HepG2 (cell line): Measurements from ENCODE around the gene GRHPR. TPM values are rescaled to one million over a fixed set of nuclear protein-coding genes. Genes with fewer than 3 reads are reported as not detected.
A peak's percentile ranks its signal among the peaks of the same experiment; 100 is the strongest.

Source experiments
- ARNT2 ChIP-seq: sonication (generic); formaldehyde crosslinking; IDR thresholded peaks from 2 replicates; pipeline ENCODE4 v1.8.0; 2022; ENCODE audit warnings: mild to moderate bottlenecking, low read depth, missing genetic modification reagents, moderate library complexity
- ATF2 ChIP-seq: sonication (generic); formaldehyde crosslinking; IDR thresholded peaks from 2 replicates; pipeline ENCODE4 v1.4.0; 2020; ENCODE audit warnings: missing genetic modification reagents
- DR1 ChIP-seq: sonication (generic); formaldehyde crosslinking; IDR thresholded peaks from 2 replicates; pipeline ENCODE4 v1.8.0; 2021; ENCODE audit warnings: mild to moderate bottlenecking, missing genetic modification reagents, inconsistent platforms
- HMGXB4 ChIP-seq, 2 experiments: sonication (generic) in 1 of 2; formaldehyde crosslinking in 1 of 2; IDR thresholded peaks; 2 replicates each; pipeline versions ENCODE4 v1.4.0 to v1.6.1; 2018 to 2020; ENCODE audit warnings: missing genetic modification reagents in 2 of 2, borderline replicate concordance in 1 of 2, low read depth in 1 of 2, mild to moderate bottlenecking in 1 of 2, missing biosample characterization in 1 of 2
- KLF11 ChIP-seq: IDR thresholded peaks from 2 replicates; pipeline ENCODE4 v1.6.1; 2016; ENCODE audit warnings: missing compliant biosample characterization
- PHF8 ChIP-seq: sonication (generic); formaldehyde crosslinking; IDR thresholded peaks from 2 replicates; pipeline ENCODE4 v1.5.0; 2020; ENCODE audit warnings: missing genetic modification reagents
- SMC3 ChIP-seq: IDR thresholded peaks from 2 replicates; pipeline ENCODE4 v1.6.1; 2011; ENCODE audit warnings: low read length, improper control_type of control experiment
- TARDBP ChIP-seq: sonication (generic); formaldehyde crosslinking; IDR thresholded peaks from 2 replicates; pipeline ENCODE4 v1.8.0; 2022; ENCODE audit warnings: mild to moderate bottlenecking, missing genetic modification reagents
- ZBTB49 ChIP-seq: sonication (generic); formaldehyde crosslinking; IDR thresholded peaks from 2 replicates; pipeline ENCODE4 v1.4.0; 2020; ENCODE audit warnings: missing genetic modification reagents, borderline replicate concordance
- ZNF451 ChIP-seq: sonication (generic); formaldehyde crosslinking; IDR thresholded peaks from 2 replicates; pipeline ENCODE4 v1.5.0; 2020; ENCODE audit warnings: mild to moderate bottlenecking, missing genetic modification reagents
- ZNF556 ChIP-seq: sonication (generic); formaldehyde crosslinking; IDR thresholded peaks from 2 replicates; pipeline ENCODE4 v1.4.0; 2020; ENCODE audit warnings: mild to moderate bottlenecking, missing genetic modification reagents, borderline replicate concordance
- ZSCAN12 ChIP-seq: sonication (generic); formaldehyde crosslinking; IDR thresholded peaks from 2 replicates; pipeline ENCODE4 v1.9.0; 2021; ENCODE audit warnings: mild to moderate bottlenecking, missing genetic modification reagents
- ZSCAN21 ChIP-seq: sonication (generic); formaldehyde crosslinking; IDR thresholded peaks from 2 replicates; pipeline ENCODE4 v1.8.0; 2022; ENCODE audit warnings: mild to moderate bottlenecking, missing genetic modification reagents, moderate library complexity, borderline replicate concordance
- ZSCAN31 ChIP-seq: sonication (generic); formaldehyde crosslinking; IDR thresholded peaks from 2 replicates; pipeline ENCODE4 v1.5.0; 2020; ENCODE audit warnings: low read depth, mild to moderate bottlenecking, missing genetic modification reagents
- polyA plus RNA-seq, 8 experiments: library from polyadenylated mRNA; depleted of rRNA in 3 of 8; stranded (reverse) in 7 of 8; unstranded in 1 of 8; fragments of >200 nt; fragmentation: Illumina TruSeq in 4 of 8; extraction: Trizol in 4 of 8; gene quantifications; 2 replicates each; pipeline versions ENCODE4 v1.2.1 to v1.2.3, GENCODE V29; 2011 to 2016; ENCODE audit warnings: low read depth in 4 of 8, missing spikeins in 1 of 8, mixed read lengths in 1 of 8; ENCODE audit not compliant: insufficient read depth in 1 of 8
- total RNA-seq, 5 experiments: library from RNA; depleted of rRNA; stranded (reverse); fragments of >200 nt; fragmentation: Illumina TruSeq; extraction: Trizol; gene quantifications; 2 replicates each; pipeline ENCODE4 v1.2.3, GENCODE V29; 2016; ENCODE audit warnings: low read depth in 1 of 5
- TF ChIP-seq, protein P1 (sequence below): sonication (generic); formaldehyde crosslinking; conservative IDR thresholded peaks from 2 replicates; pipeline ENCODE4 v1.4.0; 2020; ENCODE audit warnings: mild to moderate bottlenecking, missing genetic modification reagents, moderate library complexity
- TF ChIP-seq, protein P2 (sequence below): sonication (generic); formaldehyde crosslinking; IDR thresholded peaks from 2 replicates; pipeline ENCODE4 v1.4.0; 2020; ENCODE audit warnings: missing genetic modification reagents

The GRHPR gene
- total and polyA plus RNA-seq, 2 of the 13 experiments (the other 11 are each of a cell fraction or from before 2014, with no cell fraction given) = 113 to 115 TPM

DNA sequence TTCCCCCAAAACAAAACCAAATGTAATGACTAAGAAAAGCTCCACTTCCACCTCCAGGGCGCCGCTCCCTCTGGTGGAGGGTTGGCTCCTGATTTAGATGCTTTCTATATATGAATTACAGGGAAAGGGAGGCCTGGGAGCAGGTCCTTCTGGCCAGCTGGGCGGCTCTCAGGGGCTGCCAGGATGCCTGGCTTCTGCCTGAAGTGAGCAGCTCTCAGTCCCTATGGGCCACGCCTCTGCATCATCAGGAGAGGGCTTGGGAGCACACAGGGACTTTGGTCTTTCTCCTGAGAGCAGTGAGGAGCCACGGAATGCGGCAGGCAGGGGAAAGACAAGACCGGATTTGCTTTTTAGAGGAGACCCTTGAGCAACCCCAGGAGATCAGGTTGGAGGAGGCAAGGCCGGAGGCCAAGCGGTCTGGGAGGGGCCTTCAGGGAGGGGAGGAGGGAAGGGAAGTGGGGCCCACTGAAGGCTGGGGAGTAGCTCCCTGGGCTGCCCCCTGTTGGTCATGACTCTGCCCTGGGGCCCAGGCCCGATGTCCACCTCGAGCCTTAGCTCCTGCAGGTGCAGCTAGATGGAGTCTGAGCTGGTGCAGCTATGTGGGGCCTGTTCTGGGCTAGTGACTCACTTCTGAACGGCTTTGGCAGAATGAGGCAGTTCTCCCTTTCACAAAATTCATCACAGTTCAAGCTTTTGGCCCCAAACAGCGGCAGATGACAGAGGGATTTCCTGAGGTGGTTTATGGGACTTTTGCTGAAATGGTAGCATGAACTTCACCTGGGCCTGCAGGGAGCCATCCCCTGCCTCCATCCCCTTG is 11.3 kb upstream of the GRHPR start (continued):
- TF ChIP-seq ATF2 (CRISPR knock-in tag) = 0 out of 2 replicates have a peak, but pooled peaks have one; percentile 14
- no peak for TF ChIP-seq ZNF451 (CRISPR knock-in tag)
- no peak for TF ChIP-seq ZBTB49 (CRISPR knock-in tag)
- 0 out of 2 replicates have a peak, but pooled peaks have one; percentile 52 for TF ChIP-seq KLF11
- TF ChIP-seq HMGXB4 (CRISPR knock-in tag; IDR thresholded peaks at IDR 0.05; ENCODE audit: borderline replicate concordance in 1 of 2, low read depth in 1 of 2) = peak; percentile 57 to 70; a peak in 2 of 4 replicates
- TF ChIP-seq SMC3 = 0 out of 2 replicates have a peak, but pooled peaks have one; percentile 3
- TF ChIP-seq ZNF556 (CRISPR knock-in tag) = peak; percentile 35; the same call in 1 of the 2 replicates
- no peak for TF ChIP-seq ARNT2 (CRISPR knock-in tag)
- peak; percentile 48; the same call in 1 of the 2 replicates for TF ChIP-seq PHF8 (CRISPR knock-in tag)
- TF ChIP-seq ZSCAN31 (CRISPR knock-in tag) = no peak
- TF ChIP-seq TARDBP (CRISPR knock-in tag) = no peak
- TF ChIP-seq ZSCAN21 = peak; percentile 45; the same call in 1 of the 2 replicates
- TF ChIP-seq, protein P1, sequence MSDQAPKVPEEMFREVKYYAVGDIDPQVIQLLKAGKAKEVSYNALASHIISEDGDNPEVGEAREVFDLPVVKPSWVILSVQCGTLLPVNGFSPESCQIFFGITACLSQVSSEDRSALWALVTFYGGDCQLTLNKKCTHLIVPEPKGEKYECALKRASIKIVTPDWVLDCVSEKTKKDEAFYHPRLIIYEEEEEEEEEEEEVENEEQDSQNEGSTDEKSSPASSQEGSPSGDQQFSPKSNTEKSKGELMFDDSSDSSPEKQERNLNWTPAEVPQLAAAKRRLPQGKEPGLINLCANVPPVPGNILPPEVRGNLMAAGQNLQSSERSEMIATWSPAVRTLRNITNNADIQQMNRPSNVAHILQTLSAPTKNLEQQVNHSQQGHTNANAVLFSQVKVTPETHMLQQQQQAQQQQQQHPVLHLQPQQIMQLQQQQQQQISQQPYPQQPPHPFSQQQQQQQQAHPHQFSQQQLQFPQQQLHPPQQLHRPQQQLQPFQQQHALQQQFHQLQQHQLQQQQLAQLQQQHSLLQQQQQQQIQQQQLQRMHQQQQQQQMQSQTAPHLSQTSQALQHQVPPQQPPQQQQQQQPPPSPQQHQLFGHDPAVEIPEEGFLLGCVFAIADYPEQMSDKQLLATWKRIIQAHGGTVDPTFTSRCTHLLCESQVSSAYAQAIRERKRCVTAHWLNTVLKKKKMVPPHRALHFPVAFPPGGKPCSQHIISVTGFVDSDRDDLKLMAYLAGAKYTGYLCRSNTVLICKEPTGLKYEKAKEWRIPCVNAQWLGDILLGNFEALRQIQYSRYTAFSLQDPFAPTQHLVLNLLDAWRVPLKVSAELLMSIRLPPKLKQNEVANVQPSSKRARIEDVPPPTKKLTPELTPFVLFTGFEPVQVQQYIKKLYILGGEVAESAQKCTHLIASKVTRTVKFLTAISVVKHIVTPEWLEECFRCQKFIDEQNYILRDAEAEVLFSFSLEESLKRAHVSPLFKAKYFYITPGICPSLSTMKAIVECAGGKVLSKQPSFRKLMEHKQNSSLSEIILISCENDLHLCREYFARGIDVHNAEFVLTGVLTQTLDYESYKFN (CRISPR knock-in tag) = peak; percentile 58
- no peak for TF ChIP-seq ZSCAN12 (CRISPR knock-in tag)
- TF ChIP-seq, protein P2, sequence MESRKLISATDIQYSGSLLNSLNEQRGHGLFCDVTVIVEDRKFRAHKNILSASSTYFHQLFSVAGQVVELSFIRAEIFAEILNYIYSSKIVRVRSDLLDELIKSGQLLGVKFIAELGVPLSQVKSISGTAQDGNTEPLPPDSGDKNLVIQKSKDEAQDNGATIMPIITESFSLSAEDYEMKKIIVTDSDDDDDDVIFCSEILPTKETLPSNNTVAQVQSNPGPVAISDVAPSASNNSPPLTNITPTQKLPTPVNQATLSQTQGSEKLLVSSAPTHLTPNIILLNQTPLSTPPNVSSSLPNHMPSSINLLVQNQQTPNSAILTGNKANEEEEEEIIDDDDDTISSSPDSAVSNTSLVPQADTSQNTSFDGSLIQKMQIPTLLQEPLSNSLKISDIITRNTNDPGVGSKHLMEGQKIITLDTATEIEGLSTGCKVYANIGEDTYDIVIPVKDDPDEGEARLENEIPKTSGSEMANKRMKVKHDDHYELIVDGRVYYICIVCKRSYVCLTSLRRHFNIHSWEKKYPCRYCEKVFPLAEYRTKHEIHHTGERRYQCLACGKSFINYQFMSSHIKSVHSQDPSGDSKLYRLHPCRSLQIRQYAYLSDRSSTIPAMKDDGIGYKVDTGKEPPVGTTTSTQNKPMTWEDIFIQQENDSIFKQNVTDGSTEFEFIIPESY (CRISPR knock-in tag) = no peak
- no peak for TF ChIP-seq DR1
